ENCODE results near the gene SCAMP5.

The SCAMP5 gene

DNA sequence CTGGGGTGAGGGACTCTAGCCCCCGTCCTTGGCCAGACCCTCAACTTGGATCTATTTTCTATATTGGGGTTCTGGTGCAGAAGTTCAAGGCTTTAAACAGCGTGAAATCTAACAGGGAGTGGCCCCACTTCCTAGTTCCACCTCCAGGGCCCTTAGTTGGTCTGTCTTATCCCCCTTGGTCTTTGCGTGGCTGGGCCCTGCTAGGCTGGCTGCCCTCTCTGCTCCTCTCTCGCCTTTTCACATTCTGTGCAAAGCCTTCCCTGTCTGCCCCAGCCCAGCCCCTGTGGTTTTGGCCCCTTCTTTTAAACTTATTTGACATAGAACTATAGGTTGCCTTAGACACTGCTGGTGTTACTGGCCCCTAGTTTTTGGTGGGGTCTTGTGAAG, 33.6 kb downstream of the SCAMP5 start:
- TF ChIP-seq, protein P1, sequence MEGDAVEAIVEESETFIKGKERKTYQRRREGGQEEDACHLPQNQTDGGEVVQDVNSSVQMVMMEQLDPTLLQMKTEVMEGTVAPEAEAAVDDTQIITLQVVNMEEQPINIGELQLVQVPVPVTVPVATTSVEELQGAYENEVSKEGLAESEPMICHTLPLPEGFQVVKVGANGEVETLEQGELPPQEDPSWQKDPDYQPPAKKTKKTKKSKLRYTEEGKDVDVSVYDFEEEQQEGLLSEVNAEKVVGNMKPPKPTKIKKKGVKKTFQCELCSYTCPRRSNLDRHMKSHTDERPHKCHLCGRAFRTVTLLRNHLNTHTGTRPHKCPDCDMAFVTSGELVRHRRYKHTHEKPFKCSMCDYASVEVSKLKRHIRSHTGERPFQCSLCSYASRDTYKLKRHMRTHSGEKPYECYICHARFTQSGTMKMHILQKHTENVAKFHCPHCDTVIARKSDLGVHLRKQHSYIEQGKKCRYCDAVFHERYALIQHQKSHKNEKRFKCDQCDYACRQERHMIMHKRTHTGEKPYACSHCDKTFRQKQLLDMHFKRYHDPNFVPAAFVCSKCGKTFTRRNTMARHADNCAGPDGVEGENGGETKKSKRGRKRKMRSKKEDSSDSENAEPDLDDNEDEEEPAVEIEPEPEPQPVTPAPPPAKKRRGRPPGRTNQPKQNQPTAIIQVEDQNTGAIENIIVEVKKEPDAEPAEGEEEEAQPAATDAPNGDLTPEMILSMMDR (conservative IDR thresholded peaks at IDR 0.05): no peak
- H3K27ac ChIP-seq: 0 out of 2 replicates have a peak overlapping the region, but pooled peaks have one; percentile 30

DNA sequence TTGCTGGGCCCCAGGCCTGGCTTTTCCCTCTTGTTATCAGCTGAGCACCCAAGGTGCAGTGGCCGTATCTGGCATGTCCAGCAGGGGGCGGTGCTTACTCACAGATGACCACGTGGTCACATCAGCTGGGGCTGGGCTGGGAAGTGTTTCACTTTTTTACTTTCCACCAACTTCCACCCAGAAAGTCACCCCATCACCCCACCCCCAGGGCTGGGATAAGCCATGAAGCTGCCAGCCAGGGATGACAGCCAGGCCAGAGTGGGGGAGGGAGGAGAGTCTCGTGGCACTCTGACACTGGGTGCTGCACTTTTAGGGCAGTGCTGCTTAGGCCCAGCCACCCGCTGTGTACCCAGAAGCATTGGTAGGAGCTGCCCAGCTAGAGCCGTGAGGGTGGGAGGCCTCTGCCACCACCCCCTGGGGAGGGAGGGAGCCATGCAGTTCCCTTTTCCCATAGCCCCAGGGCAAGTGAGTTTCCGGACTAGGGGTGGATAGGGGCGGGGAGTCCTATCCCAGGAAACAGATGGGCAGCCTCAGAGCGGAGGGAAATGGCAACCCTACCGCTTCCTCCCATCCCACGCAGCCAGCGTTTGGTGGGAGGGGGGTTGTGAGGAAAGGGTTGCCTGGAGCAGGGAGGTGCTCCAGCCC, 34.1 kb downstream of the SCAMP5 start:
- TF ChIP-seq, protein P1 (conservative IDR thresholded peaks at IDR 0.05): peak; percentile 96
- H3K27ac ChIP-seq: peak overlapping the region; percentile 30; the same call in 1 of the 2 replicates

DNA sequence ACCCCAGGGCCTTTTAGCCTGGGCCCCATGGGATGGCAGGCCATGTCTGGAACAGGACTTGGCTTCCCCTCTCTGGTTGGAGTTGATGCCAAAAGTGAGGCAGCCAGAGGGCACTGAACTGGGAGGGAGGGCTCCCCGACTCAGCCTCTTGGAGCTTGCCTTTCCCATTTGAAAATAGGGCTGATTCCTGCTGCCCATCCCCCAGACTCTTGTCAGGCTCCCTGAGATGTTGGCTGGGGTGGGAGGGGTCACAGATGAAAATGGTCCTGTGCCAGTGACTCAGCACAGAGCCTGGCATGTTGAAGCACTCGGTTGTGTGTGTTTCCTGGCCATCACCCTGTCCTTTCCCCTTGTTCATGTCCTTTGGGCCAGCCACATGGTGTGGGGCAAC, 34.7 kb downstream of the SCAMP5 start:
- peak overlapping the region; percentile 30; the same call in 1 of the 2 replicates for H3K27ac ChIP-seq
- TF ChIP-seq, protein P1 (conservative IDR thresholded peaks at IDR 0.05): no peak

DNA sequence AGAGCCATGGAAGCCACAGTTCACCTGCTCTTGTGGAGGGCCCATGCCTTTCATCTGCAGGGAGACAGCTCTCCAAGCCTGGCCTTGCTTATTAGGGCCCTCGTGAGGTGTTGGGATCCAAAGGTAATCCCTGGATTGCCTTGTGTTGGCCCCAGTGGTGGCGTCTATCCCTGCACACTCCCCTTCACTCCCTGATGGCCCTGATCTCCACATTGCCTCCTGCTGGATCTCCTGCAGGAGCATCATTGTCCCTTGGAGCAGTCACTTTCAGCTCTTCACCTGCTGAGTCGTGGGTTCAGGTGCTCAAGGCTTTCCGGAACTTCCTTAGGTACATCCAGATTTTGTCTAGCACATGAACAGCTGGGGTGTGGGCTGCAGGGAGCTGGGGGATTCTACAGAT, 35.1 kb downstream of the SCAMP5 start:
- TF ChIP-seq, protein P1 (conservative IDR thresholded peaks at IDR 0.05): no peak
- no peak overlapping the region; the same call in 1 of the 2 replicates for H3K27ac ChIP-seq

DNA sequence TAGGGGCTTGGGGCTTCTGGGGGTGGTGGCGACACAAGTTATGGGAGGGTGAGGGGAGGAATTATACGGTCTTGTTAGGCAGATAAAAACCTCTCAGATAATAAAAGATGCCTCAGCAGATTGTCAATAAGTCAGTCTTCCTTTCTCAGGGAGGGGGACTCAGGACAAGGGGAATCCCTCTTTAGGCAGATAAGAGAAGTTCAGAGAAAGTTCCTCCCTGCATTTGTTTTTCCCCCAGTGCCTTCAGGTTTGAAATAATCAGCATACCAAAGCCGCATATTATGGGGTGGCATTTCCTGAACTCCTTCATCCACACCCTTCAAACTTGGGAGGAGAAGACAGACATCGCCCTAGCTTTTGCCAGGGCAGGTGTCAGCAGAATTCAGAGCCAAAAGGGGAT, 36.5 kb downstream of the SCAMP5 start:
- H3K27ac ChIP-seq: peak overlapping the region; percentile 5; the same call in 1 of the 2 replicates
- TF ChIP-seq, protein P1 (conservative IDR thresholded peaks at IDR 0.05): no peak

DNA sequence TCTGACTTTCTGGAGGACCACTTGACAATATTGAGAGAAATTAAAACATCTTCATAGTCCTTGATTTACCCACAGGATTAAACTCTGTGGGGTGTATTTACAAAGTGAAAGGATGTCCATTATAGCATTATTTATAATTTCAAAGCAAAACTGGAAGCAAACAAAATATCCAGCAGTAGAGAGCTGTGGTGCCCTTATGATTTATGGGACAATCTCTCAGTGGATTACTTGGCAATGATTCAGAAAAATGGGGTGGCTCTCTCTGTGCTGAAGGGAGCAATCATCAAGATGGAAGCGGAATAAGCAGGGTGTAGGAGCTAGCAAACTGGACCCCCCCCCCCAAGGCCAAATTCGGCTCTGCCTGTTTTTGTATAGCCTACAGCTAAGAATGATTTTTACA, 37.0 kb downstream of the SCAMP5 start:
- TF ChIP-seq, protein P1 (conservative IDR thresholded peaks at IDR 0.05): no peak
- peak overlapping the region; percentile 5; the same call in 1 of the 2 replicates for H3K27ac ChIP-seq

DNA sequence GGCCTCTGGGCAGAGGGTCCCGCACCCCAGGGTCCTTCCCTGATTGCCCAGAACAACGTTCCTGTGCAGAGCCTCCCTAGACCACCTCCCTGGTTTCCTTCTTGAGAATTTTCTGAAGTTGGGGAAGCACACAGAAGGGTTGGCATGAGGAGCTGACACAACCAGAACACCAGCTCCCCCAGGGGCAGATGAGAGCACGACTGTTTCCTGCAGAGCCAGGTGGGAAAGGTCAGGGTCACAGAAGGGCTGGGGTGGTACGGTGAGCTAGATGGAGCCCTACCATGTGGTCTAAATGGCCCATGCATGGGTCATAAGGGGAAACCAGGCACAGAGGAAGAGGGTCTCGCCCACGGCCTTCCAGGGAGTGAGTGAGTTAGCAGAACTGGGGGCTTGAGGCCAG, 38.4 kb downstream of the SCAMP5 start:
- H3K27ac ChIP-seq: no peak overlapping the region; the same call in 1 of the 2 replicates
- TF ChIP-seq, protein P1 (conservative IDR thresholded peaks at IDR 0.05): no peak
